Breast epithelium (tissue), 3 donors: ENCODE results near the gene FHL5.

Experiments
- POLR2A ChIP-seq: fragments of 450-650 bp; IDR thresholded peaks from one replicate; pipeline ENCODE4 v1.6.1; 2016; ENCODE audit warnings: antibody characterized with exemption, mild to moderate bottlenecking, moderate library complexity
- POLR2AphosphoS5 ChIP-seq, 3 donors: sonication (generic); formaldehyde crosslinking; IDR thresholded peaks; one replicate each; pipeline ENCODE4 v1.6.1; 2017; ENCODE audit warnings: antibody characterized with exemption in 3 of 3
- TF ChIP-seq, protein P1 (sequence below), 3 donors: fragments of 450-650 bp; IDR thresholded peaks; one replicate each; pipeline ENCODE4 v1.5.1; 2016 to 2017; ENCODE audit warnings: antibody characterized with exemption in 3 of 3, mild to moderate bottlenecking in 3 of 3, moderate library complexity in 3 of 3

DNA sequence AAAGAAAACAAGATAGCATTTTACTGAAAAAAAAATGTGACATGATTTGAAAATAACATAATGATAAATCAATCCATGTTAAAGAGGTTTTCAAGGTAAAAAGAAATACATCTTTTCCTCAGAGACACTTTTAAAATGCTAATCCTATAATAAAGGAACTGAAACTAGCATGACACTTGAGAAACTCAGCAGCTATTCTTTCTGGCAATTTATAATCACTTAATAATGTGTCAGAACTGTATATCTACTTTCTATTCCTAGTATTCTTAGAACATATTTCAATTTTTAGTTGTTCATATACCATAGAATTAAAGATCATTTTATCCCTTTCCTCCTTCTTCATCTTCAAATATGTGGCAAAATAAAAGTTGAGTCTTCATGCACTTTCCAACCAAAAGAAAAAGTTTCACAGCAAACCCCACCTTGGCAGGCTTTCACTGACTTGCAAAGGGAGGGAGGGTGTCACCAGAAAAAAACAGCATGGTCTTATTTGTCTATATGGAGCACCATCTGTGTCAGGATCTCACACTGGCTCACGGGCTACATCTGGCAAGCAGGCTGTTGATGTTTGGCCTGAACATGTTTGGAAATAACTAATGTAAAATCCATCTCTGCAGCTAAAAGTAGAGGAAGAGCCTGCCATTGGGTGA lies 48.5 kb downstream of the FHL5 start:
- TF ChIP-seq, protein P1, sequence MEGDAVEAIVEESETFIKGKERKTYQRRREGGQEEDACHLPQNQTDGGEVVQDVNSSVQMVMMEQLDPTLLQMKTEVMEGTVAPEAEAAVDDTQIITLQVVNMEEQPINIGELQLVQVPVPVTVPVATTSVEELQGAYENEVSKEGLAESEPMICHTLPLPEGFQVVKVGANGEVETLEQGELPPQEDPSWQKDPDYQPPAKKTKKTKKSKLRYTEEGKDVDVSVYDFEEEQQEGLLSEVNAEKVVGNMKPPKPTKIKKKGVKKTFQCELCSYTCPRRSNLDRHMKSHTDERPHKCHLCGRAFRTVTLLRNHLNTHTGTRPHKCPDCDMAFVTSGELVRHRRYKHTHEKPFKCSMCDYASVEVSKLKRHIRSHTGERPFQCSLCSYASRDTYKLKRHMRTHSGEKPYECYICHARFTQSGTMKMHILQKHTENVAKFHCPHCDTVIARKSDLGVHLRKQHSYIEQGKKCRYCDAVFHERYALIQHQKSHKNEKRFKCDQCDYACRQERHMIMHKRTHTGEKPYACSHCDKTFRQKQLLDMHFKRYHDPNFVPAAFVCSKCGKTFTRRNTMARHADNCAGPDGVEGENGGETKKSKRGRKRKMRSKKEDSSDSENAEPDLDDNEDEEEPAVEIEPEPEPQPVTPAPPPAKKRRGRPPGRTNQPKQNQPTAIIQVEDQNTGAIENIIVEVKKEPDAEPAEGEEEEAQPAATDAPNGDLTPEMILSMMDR (IDR thresholded peaks at IDR 0.05), result no peak
- TF ChIP-seq POLR2A, result no peak
- TF ChIP-seq POLR2AphosphoS5 (IDR thresholded peaks at IDR 0.05), result no peak
